Hepatocyte (in vitro differentiated cells): ENCODE data around the gene RPS6KC1.
"Not testable (repeated sequence)": the region's sequence is repeated elsewhere in the genome, so short reads cannot be mapped to it uniquely, and the experiment has no call there.

Source experiments
- CTCF ChIP-seq: fragments of 200-600 bp; sonication (generic); IDR thresholded peaks from 2 replicates; pipeline ENCODE4 v1.5.1; 2016; ENCODE audit warnings: antibody characterized with exemption, mild to moderate bottlenecking; ENCODE audit not compliant: poor library complexity
- EZH2 ChIP-seq: fragments of 200-600 bp; sonication (generic); IDR thresholded peaks from 2 replicates; pipeline ENCODE4 v1.6.1; 2016; ENCODE audit warnings: antibody characterized with exemption, mild to moderate bottlenecking, borderline replicate concordance

DNA sequence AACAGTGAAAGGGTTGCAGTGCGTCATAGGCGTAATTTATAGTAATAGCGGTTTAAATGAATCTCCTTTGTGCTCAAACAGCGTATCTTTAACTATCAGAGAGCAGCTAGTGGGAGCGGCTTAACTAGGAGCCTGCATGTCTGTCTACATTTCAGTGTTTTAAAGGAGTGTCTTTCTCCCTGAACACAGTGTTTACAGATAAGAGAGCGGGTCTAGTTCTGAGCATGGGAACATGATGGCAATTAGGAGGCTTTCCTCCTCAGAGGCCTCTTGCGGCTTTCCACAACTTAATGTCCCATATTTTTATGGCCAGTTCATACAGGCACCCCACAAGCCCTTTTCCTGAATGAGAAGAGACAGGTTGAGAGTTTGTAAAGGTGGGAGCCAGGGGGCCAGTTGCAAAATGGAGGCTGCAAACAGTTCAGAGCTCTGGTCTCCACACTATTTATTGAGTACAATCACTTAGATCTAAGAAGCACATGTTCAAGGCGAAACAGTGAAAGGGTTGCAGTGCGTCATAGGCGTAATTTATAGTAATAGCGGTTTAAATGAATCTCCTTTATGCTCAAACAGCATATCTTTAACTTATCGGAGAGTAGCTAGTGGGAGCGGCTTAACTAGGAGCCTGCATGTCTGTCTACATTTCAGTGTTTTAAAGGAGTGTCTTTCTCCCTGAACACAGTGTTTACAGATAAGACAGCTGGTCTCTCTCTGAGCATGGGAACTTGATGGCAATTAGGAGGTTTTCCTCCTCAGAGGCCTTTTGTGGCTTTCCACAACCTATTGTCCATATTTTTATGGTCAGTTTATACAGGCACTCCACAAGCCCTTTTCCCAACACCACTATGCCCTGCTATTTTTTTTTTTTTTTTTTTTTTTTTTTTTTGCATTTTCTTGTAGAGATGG, 5.5 kb upstream of the RPS6KC1 start:
- not testable (repeated sequence) for TF ChIP-seq CTCF, EZH2
